HG03442 (cell line): ENCODE data around the gene SYCP1.
"Not testable (repeated sequence)": the region's sequence is repeated elsewhere in the genome, so short reads cannot be mapped to it uniquely, and the experiment has no call there.

ENCODE experiments used
- ATAC-seq: cut with Tn5 transposase; IDR thresholded peaks from one replicate; pipeline ENCODE4 v1.9.1; 2021; ENCODE audit warnings: mild to moderate bottlenecking, moderate library complexity; ENCODE audit not compliant: unreplicated experiment

The SYCP1 gene

DNA sequence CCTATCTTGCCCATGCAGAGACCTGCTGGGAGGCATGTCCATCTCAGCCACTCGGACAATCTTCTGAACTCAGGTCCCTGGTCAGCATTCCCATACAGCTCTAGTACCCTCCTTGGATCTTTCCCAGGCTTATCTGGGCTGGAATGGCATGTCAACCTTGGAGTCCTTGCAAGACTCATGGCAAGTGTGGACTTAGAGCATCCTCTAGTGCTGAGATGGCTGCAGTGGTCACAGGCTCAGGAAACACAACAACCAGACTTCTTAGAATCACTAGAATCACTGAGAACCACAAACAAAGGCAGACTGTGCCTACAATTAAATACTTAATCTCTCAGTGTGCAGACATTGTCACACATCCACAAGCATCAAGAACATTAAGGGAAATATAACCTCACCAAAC lies 101.9 kb downstream of the SYCP1 start:
- no peak for ATAC-seq

- no peak for ATAC-seq
Observed at GRCh38 chr1:114959423-114959822, 104.8 kb downstream of the SYCP1 start.

DNA sequence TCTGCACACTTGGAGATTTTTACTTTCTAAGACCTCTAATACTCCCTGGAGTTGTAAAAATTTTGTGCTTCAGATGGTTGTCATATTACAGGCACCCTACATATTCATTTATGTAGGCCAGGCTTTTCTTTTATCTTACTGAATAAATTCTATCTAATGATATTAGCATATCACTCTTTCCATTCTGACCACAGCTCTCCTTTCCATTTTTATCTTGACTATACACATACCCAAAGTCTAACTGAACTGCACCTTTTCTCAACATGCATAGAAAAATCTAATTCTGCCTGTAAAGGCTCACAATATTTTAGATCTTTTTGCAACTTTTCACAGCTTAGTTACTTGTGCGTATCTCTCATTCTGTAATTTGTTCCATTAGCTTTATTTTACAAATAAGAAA lies 122.2 kb downstream of the SYCP1 start:
- no peak for ATAC-seq

GRCh38 chr1:114979278-114979891 lies 124.7 kb downstream of the SYCP1 start:
- no peak for ATAC-seq

DNA sequence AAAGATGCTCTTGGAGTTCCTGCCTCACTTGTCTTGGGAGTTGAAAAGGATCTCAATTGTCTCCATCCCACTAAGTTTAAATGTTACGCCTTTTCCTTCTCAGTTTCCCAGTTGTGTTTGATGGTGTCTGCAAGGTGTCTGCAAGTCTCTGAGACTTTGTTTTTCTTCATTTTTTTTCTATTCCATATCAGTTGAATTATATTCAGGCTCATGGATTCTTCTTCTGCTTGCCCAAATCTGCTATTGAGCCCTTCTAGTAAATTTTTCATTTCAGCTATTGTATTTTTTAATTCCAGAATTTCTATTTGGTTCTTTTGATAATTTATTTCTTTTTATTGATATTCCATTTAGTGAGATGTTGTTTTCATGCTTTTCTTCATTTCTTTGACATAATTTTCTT lies 127.6 kb downstream of the SYCP1 start:
- ATAC-seq = no peak

DNA sequence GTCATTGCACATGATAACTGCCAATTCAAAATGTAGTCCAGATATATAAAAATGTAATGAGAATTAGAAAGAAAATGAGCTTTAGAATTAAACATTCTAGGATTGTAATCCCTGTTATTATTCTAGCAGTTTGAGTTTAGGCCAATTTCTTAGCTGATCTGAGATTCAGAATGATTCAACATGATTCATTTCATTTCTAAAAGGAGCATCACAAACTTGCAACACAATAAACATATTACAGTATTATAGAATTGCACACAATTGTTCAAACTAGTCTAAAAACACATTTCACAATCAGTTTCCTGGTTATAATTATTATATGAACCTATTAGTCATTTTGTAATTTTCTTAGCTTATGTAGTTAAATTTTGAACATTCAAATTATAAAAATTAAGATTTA lies 131.6 kb downstream of the SYCP1 start:
- no peak for ATAC-seq

- no peak for ATAC-seq
Observed at GRCh38 chr1:114988095-114988494, 133.4 kb downstream of the SYCP1 start.

- ATAC-seq = no peak
Observed at GRCh38 chr1:114997510-114998289, 143.0 kb downstream of the SYCP1 start.

DNA sequence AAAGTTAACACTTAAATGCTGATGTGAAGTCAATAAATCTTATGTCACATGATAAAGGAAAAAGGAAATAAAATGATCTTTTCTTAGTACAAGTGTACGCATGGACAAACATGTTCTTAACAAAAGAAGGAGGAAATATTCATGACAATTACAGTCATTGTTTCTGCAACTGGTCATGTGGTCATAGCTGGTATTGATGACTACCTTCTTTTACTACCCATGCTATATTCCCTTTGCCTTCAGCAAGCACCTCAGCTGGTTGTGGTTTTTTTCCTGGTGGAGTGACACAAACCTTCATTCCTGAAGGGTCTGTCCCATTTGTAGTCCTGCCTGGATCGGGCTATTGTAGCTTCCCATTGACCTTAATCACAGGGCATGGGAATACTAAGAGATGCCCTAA lies 151.5 kb downstream of the SYCP1 start:
- ATAC-seq = no peak

DNA sequence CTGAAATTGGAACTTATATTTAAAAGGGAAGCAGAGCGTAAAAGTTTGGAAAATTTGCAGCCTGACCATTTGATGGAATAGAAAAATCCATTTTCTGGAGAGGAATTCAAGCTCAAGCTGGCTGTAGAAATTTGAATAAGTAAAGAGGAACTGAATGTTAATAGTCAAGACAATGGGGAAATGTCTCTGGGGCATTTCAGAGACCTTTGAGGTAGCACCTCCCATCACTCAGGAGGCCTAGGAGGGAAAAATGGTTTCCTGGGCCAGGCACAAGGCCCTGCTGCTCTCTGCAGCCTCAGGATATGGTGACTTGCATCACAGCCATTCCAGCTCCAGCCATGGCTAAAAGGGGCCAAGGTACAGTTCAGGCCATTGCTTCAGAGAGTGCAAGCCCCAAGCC lies 157.3 kb downstream of the SYCP1 start:
- ATAC-seq = no peak

DNA sequence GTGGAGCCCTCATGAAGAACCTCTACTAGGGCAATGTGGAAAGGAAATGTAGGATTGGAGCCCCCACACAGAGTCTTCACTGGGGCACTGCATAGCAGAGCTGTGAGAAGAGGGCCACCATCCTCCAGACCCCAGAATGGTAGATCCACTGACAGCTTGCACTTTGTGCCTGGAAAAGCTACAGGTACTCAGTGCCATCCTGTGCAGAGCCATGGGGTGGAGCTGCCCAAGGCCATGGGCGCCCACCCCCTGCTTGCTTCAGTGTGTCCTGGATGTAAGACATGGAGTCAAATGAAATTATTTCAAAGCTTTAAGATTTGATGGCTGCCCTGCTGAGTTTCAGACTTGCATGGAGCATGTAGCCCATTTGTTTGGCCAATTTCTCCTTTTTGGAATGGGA lies 157.8 kb downstream of the SYCP1 start:
- no peak for ATAC-seq

GRCh38 chr1:115013792-115014191 lies 159.1 kb downstream of the SYCP1 start:
- ATAC-seq = no peak

- ATAC-seq = not testable (repeated sequence)
Observed at GRCh38 chr1:115019549-115019948, 164.9 kb downstream of the SYCP1 start.

GRCh38 chr1:115021145-115021544 lies 166.5 kb downstream of the SYCP1 start:
- no peak for ATAC-seq

GRCh38 chr1:115023593-115023992 lies 168.9 kb downstream of the SYCP1 start:
- ATAC-seq = no peak

GRCh38 chr1:115029526-115029925 lies 174.9 kb downstream of the SYCP1 start, which contains the start of gene TSHB:
TSHB (plus strand) TSS chr1:115029826; CDS start chr1:115033363, 3,537 bp downstream.
- ATAC-seq = no peak

DNA sequence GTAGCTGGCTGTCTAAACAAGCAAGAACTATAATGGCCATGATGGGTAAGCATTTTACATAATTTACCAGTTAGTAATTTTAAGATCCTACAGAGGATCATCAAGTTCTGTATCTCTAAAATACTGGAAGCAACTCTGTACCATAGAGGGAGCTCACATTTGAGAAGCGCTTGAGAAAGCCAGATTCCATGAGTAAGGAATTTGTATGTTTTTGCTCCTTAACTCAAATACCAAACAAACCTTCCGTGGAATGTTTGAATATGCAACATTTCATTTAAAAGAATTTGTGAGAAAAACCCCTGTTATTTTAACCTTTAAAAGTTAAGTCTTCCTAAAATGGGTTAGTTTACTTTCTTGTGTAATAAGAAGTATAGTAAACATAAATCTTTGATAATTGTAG lies 176.9 kb downstream of the SYCP1 start:
- ATAC-seq = no peak

DNA sequence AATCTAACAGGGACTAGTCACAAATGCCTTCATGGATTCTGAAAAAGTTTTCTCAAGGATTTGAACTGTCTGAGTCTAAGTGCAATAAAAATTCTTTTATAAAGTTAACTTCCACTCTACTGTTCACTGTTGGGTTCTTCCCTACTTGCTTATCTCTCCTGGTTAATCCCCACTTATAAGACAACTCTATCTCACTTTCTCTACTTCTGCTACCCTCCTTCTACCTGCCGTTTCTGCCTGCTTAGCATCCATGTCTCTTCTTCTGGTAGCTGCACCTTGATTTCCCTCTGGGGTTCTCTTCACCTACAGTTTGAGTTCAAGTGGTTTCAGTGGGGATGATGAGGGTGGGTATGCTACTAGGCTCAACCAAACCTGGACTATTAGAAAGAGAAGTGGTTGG lies 181.0 kb downstream of the SYCP1 start:
- ATAC-seq = no peak

DNA sequence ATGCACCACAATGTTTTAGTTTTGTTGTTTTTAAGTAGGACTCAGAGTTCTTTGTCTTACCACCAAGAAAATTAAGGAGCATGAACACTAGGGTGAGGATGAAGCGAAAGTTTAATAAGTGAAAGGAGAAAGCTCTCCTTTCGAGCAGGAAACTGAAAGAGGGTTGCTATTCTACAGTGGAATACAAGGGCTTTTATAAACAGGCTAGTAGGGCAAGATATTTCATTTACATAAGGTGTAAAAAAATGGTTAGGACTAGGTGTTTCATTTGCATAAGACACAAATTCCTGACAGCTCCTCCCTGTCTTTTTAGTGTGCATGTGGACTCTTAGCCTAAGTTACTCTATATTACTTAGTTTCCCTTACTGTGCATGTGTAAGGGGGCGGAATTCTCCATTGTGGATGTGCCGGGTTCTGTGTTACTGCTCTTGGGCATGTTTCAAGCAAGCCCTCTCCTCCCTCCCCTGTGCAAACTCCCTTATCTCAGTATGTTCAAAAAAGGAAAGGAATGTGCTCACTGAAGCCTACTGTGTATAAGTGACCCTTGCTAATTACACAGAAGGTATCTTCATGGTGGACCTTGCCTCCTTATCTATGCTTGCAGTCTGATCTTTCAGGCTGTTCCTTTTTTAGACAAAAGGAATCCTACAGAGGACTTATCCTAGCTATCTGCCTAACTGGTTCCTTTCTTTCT lies 182.3 kb downstream of the SYCP1 start:
- no peak for ATAC-seq

DNA sequence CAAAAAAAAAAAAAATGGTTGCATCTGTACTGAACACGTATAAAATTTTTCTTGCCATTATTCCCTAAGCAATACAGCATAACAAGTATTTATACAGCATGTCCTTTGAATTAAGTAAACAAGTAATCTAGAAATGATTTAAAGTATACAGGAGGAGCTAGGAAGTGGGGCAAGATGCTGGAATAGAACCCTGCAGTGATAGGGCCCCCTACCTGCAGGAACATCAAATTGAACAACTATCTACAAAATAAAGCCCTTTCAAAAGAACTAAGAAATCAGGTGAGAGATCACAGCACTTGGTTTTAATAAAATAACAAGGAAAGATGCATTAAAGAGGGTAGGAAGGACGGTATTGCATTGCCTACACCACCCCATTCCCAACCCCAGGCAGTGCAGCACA lies 185.8 kb downstream of the SYCP1 start:
- no peak for ATAC-seq

GRCh38 chr1:115041654-115042053 lies 187.0 kb downstream of the SYCP1 start:
- no peak for ATAC-seq
